ENCODE data around the gene SPC24.
"Not testable (repeated sequence)": the region's sequence is repeated elsewhere in the genome, so short reads cannot be mapped to it uniquely, and the experiment has no call there.

The SPC24 gene

GRCh38 chr19:11191934-11192333 lies 36.4 kb upstream of the SPC24 start:
- DNase-seq, result no peak

- no peak for DNase-seq
Measured at GRCh38 chr19:11191273-11191755, 35.7 kb upstream of the SPC24 start.

GRCh38 chr19:11190501-11190900 lies 34.9 kb upstream of the SPC24 start:
- no peak for DNase-seq

- no peak for DNase-seq
Measured at GRCh38 chr19:11187441-11187840, 31.9 kb upstream of the SPC24 start.

- DNase-seq, result no peak
Measured at GRCh38 chr19:11182994-11183393, 27.4 kb upstream of the SPC24 start.

- no peak for DNase-seq
Measured at GRCh38 chr19:11181488-11181887, 25.9 kb upstream of the SPC24 start.

GRCh38 chr19:11180975-11181374 lies 25.4 kb upstream of the SPC24 start:
- not testable (repeated sequence) for DNase-seq

GRCh38 chr19:11180346-11180745 lies 24.8 kb upstream of the SPC24 start:
- DNase-seq, result no peak

GRCh38 chr19:11179716-11180297 lies 24.2 kb upstream of the SPC24 start:
- DNase-seq, result no peak

GRCh38 chr19:11179145-11179465 lies 23.5 kb upstream of the SPC24 start:
- DNase-seq, result not testable (repeated sequence)

GRCh38 chr19:11177592-11177991 lies 22.0 kb upstream of the SPC24 start:
- DNase-seq, result no peak

GRCh38 chr19:11176466-11177193 lies 21.0 kb upstream of the SPC24 start:
- no peak for DNase-seq

GRCh38 chr19:11175920-11176319 lies 20.3 kb upstream of the SPC24 start:
- DNase-seq, result no peak

- DNase-seq, result no peak
Measured at GRCh38 chr19:11174336-11174735, 18.8 kb upstream of the SPC24 start.

GRCh38 chr19:11173516-11174155 lies 18.1 kb upstream of the SPC24 start:
- DNase-seq, result no peak

GRCh38 chr19:11172576-11172975 lies 17.0 kb upstream of the SPC24 start:
- DNase-seq, result no peak

- DNase-seq, result no peak
Measured at GRCh38 chr19:11171144-11171543, 15.6 kb upstream of the SPC24 start.

- no peak for DNase-seq
Measured at GRCh38 chr19:11169896-11170678, 14.5 kb upstream of the SPC24 start.

GRCh38 chr19:11168568-11168967 lies 13.0 kb upstream of the SPC24 start:
- no peak for DNase-seq

- DNase-seq, result no peak
Measured at GRCh38 chr19:11166281-11167142, 10.9 kb upstream of the SPC24 start.

GRCh38 chr19:11165486-11166030 lies 10.0 kb upstream of the SPC24 start:
- no peak for DNase-seq

GRCh38 chr19:11164879-11165406 lies 9.4 kb upstream of the SPC24 start:
- DNase-seq, result no peak
